Measurements from ENCODE around the gene HERC6.

DNA sequence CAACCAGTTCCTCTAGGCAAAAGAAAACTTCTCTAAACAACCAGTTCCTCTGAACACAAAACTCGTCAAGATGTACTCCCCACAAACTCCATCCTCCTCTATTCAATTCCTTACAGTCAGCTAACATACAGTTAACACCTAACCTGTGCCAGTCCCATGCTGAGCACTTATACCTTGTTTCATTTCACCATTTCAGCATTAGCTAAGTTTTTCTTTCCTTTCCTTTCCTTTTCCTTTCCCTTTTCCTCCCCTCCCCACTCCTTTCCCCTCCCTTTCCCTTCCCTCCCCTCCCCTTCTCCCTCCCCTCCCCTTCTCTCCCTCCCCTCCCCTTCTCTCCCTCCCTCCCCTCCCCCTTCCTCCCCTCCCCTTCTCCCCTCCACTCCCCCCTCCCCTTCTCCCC lies 13.1 kb downstream of the HERC6 start:
- TF ChIP-seq, protein P1, sequence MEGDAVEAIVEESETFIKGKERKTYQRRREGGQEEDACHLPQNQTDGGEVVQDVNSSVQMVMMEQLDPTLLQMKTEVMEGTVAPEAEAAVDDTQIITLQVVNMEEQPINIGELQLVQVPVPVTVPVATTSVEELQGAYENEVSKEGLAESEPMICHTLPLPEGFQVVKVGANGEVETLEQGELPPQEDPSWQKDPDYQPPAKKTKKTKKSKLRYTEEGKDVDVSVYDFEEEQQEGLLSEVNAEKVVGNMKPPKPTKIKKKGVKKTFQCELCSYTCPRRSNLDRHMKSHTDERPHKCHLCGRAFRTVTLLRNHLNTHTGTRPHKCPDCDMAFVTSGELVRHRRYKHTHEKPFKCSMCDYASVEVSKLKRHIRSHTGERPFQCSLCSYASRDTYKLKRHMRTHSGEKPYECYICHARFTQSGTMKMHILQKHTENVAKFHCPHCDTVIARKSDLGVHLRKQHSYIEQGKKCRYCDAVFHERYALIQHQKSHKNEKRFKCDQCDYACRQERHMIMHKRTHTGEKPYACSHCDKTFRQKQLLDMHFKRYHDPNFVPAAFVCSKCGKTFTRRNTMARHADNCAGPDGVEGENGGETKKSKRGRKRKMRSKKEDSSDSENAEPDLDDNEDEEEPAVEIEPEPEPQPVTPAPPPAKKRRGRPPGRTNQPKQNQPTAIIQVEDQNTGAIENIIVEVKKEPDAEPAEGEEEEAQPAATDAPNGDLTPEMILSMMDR (IDR thresholded peaks at IDR 0.05) = no peak
- no peak for TF ChIP-seq POLR2A (IDR thresholded peaks at IDR 0.05)

Measured in body of pancreas (tissue), 4 donors.